ENCODE results near the gene TSPO2. TPM values are rescaled to one million over a fixed set of nuclear protein-coding genes. Genes with fewer than 3 reads are reported as not detected.
A peak's percentile ranks its signal among the peaks of the same experiment; 100 is the strongest.

TSPO2 gene
- total and polyA plus RNA-seq, 2 of the 13 experiments (the other 11 are each of a cell fraction or from before 2014, with no cell fraction given) = 0.55 TPM; not detected in 1

DNA sequence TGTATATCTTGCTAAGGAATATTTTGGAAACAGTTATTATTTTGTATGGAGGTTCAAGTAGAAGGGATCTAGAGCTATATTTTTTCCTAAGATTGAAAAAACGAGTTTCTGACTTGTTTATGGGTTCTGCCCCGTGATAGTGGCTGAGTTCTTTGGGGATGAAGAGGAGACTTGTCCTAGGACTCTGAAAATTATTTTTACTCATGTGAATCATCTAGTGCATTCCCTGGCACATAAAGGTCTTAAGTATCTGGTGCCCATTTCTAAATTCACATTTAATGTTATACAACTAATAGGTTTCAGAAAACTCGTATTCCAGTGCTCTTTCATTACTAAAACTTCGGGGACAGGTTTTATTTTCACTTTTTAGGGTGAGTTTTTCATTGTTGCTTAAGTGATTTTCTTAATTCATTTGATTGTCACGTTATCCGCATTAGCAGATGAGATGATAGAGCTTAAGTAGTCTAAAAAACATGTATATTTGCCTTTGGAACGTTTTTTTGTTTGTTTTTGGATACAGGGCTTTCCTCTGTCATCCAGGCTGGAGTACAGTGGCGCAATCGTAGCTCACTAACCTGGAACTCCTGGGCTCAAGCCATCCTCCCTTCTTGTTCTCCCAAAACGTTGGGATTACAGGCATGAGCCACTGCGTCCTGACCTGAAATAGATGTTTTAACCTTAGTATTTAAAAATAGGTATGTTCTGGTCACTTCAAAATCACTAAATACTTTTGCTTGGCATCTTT is 32.6 kb downstream of the TSPO2 start:
- H3K36me3 ChIP-seq (replicated peaks in 1 of 2; ENCODE audit: control insufficient read depth in 1 of 2, insufficient read depth in 2 of 2, low read length in 2 of 2) = peaks cover 6 to 12% of the 10 kb centered on the region in 2 experiments
- intact Hi-C loops (cut with micrococcal nuclease; ENCODE audit: unreplicated experiment) (no loop called here), in situ Hi-C loops (cut with HindIII; ENCODE audit: extremely low pct_ligation_motif_present, low pct_unique_long_range_greater_than_20kb) (loop anchor here (5.0 kb wide), 1 partner anchor 78 kb away; no protein-coding TSS in a partner anchor)
- no peak overlapping the region for H2AFZ ChIP-seq (ENCODE audit: low read length)
- peak overlapping the region; percentile 97 for H3K27ac ChIP-seq (ENCODE audit: extremely low read length, insufficient read depth, low read length)
- no TSS peak for BruUV-seq (replicated peaks)
- peaks cover 43% of the 10 kb centered on the region for H3K4me1 ChIP-seq (ENCODE audit: insufficient read depth, low read length)
- FAIRE-seq (no peak), ATAC-seq (no peak), DNase-seq (ENCODE audit: low spot score) (peak; percentile 60)
- peaks cover 69% of the 10 kb centered on the region for H3K79me2 ChIP-seq (ENCODE audit: insufficient read depth, low read length)
- H3K4me3 ChIP-seq (replicated peaks in 1 of 3; ENCODE audit: insufficient read depth in 1 of 3, low read depth in 2 of 3, low read length in 3 of 3) = peak overlapping the region; percentile 97 to 100 (median 98); a peak in 5 of 6 replicates
- H3K27me3 ChIP-seq (ENCODE audit: control insufficient read depth in 1 of 2, insufficient read depth in 2 of 2, low read length in 2 of 2) = no peaks in the 10 kb centered on the region; a peak in 2 of 5 replicates
- ChIA-PET CTCF (ENCODE audit: low intra/inter-chr PET ratio, low total read pairs) (no interaction called here), POLR2A (interaction anchor here (1.2 to 1.7 kb wide), 3 partner anchors 11 to 163 kb away, joined by 3 to 7 read pairs (median 7); no protein-coding TSS in a partner anchor)
- H4K20me1 ChIP-seq (ENCODE audit: insufficient read depth, low read length) = peaks cover 17% of the 10 kb centered on the region
- no peaks in the 10 kb centered on the region for H3K9me3 ChIP-seq (ENCODE audit: low read length)
- peak overlapping the region; percentile 99 for H3K9ac ChIP-seq (ENCODE audit: insufficient read depth, low read depth, low read length)
- peak overlapping the region; percentile 93 for H3K4me2 ChIP-seq (ENCODE audit: low read depth, low read length)
- 8% methylated on average over 11 of the region's 11 CpGs for WGBS (ENCODE audit: low lambda C conversion rate)
- TF ChIP-seq HIVEP1 (CRISPR knock-in tag; IDR thresholded peaks at IDR 0.05) (no peak), ELF4 (CRISPR knock-in tag; IDR thresholded peaks at IDR 0.05; ENCODE audit: borderline replicate concordance) (peak; percentile 41; the same call in 1 of the 2 replicates), ZNF775 (CRISPR knock-in tag; IDR thresholded peaks at IDR 0.05; ENCODE audit: borderline replicate concordance) (no peak), KLF11 (CRISPR knock-in tag; IDR thresholded peaks at IDR 0.05) (no peak), PAF1 (CRISPR knock-in tag; IDR thresholded peaks at IDR 0.05) (no peak), ZNF230 (CRISPR knock-in tag; IDR thresholded peaks at IDR 0.05) (no peak), ARNT2 (CRISPR knock-in tag; IDR thresholded peaks at IDR 0.05; ENCODE audit: low read depth) (no peak), IKZF5 (CRISPR knock-in tag; IDR thresholded peaks at IDR 0.05) (no peak; the same call in 1 of the 2 replicates), REPIN1 (CRISPR knock-in tag; IDR thresholded peaks at IDR 0.05; ENCODE audit: borderline replicate concordance, low read depth) (no peak), HNF4A (CRISPR knock-in tag; IDR thresholded peaks at IDR 0.05) (0 out of 2 replicates have a peak, but pooled peaks have one; percentile 8), MED1 (CRISPR knock-in tag; IDR thresholded peaks at IDR 0.05) (no peak), STAT5B (CRISPR knock-in tag; IDR thresholded peaks at IDR 0.05) (no peak), CCDC6 (CRISPR knock-in tag; IDR thresholded peaks at IDR 0.05) (no peak), ZNF441 (CRISPR knock-in tag; IDR thresholded peaks at IDR 0.05; ENCODE audit: borderline replicate concordance) (no peak), ZNF354B (CRISPR knock-in tag; IDR thresholded peaks at IDR 0.05) (no peak)
- TF ChIP-seq, protein P1, sequence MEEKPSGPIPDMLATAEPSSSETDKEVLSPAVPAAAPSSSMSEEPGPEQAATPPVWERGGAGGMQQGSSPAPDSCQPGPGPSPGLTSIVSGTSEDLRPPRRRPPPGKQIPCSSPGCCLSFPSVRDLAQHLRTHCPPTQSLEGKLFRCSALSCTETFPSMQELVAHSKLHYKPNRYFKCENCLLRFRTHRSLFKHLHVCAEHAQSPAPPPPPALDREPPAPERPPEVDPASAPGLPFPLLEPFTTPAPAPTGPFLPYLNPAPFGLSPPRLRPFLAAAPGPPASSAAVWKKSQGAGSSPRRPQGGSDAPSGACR (CRISPR knock-in tag; IDR thresholded peaks at IDR 0.05) = no peak
- TF ChIP-seq, protein P2, sequence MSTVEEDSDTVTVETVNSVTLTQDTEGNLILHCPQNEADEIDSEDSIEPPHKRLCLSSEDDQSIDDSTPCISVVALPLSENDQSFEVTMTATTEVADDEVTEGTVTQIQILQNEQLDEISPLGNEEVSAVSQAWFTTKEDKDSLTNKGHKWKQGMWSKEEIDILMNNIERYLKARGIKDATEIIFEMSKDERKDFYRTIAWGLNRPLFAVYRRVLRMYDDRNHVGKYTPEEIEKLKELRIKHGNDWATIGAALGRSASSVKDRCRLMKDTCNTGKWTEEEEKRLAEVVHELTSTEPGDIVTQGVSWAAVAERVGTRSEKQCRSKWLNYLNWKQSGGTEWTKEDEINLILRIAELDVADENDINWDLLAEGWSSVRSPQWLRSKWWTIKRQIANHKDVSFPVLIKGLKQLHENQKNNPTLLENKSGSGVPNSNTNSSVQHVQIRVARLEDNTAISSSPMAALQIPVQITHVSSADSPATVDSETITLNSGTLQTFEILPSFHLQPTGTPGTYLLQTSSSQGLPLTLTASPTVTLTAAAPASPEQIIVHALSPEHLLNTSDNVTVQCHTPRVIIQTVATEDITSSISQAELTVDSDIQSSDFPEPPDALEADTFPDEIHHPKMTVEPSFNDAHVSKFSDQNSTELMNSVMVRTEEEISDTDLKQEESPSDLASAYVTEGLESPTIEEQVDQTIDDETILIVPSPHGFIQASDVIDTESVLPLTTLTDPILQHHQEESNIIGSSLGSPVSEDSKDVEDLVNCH (CRISPR knock-in tag; IDR thresholded peaks at IDR 0.05) = no peak
- TF ChIP-seq, protein P3, sequence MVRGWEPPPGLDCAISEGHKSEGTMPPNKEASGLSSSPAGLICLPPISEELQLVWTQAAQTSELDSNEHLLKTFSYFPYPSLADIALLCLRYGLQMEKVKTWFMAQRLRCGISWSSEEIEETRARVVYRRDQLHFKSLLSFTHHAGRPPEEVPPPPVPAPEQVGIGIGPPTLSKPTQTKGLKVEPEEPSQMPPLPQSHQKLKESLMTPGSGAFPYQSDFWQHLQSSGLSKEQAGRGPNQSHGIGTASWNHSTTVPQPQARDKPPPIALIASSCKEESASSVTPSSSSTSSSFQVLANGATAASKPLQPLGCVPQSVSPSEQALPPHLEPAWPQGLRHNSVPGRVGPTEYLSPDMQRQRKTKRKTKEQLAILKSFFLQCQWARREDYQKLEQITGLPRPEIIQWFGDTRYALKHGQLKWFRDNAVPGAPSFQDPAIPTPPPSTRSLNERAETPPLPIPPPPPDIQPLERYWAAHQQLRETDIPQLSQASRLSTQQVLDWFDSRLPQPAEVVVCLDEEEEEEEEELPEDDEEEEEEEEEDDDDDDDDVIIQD (CRISPR knock-in tag; IDR thresholded peaks at IDR 0.05; ENCODE audit: low read depth) = no peak

All from HepG2 (cell line).